HCT116 (cell line): Measurements from ENCODE around the gene MRPL9.
"Not testable (repeated sequence)": the region's sequence is repeated elsewhere in the genome, so short reads cannot be mapped to it uniquely, and the experiment has no call there.

Source experiments
- CEBPB ChIP-seq: IDR thresholded peaks from 2 replicates; pipeline ENCODE4 v1.6.1; 2012; ENCODE audit warnings: low read depth
- CTCF ChIP-seq, 3 experiments: fragments of 200-600 bp in 1 of 3; sonication (generic) in 1 of 3; IDR thresholded peaks in 2 of 3; conservative IDR thresholded peaks in 1 of 3; 2 replicates each; pipeline ENCODE4 v1.5.1; 2012 to 2017; ENCODE audit warnings: low read depth in 2 of 3, low read length in 2 of 3, antibody characterized with exemption in 1 of 3, borderline replicate concordance in 1 of 3, control low read depth in 1 of 3, mild to moderate bottlenecking in 1 of 3, mixed read lengths in 1 of 3, mixed run types in 1 of 3, moderate library complexity in 1 of 3; ENCODE audit not compliant: insufficient read depth in 1 of 3
- ELF1 ChIP-seq: IDR thresholded peaks from 2 replicates; pipeline ENCODE4 v1.6.1; 2012; ENCODE audit warnings: low read depth, borderline replicate concordance
- EZH2 ChIP-seq: fragments of 200-600 bp; sonication (generic); IDR thresholded peaks from 2 replicates; pipeline ENCODE4 v1.6.1; 2017; ENCODE audit warnings: antibody characterized with exemption, mixed run types
- FOSL1 ChIP-seq: IDR thresholded peaks from 2 replicates; pipeline ENCODE4 v1.6.1; 2012; ENCODE audit warnings: low read depth
- JUND ChIP-seq: IDR thresholded peaks from 2 replicates; pipeline ENCODE4 v1.6.1; 2012
- MAX ChIP-seq: IDR thresholded peaks from 2 replicates; pipeline ENCODE4 v1.6.1; 2012
- POLR2A ChIP-seq: IDR thresholded peaks from 2 replicates; pipeline ENCODE4 v1.7.0; 2011; ENCODE audit warnings: borderline replicate concordance; ENCODE audit not compliant: insufficient read depth, insufficient read length; ENCODE audit errors: extremely low read depth
- POLR2AphosphoS5 ChIP-seq: IDR thresholded peaks from 2 replicates; pipeline ENCODE4 v1.6.1; 2011; ENCODE audit warnings: mild to moderate bottlenecking, low read depth, low read length, moderate library complexity
- REST ChIP-seq: IDR thresholded peaks from 2 replicates; pipeline ENCODE4 v1.6.1; 2012; ENCODE audit warnings: low read depth
- SRF ChIP-seq: IDR thresholded peaks from 2 replicates; pipeline ENCODE4 v1.6.1; 2012; ENCODE audit warnings: low read depth
- YY1 ChIP-seq: IDR thresholded peaks from 2 replicates; pipeline ENCODE4 v1.6.1; 2011; ENCODE audit warnings: low read length, low read depth, moderate library complexity, mild to moderate bottlenecking; ENCODE audit not compliant: insufficient replicate concordance; ENCODE audit errors: extremely low read depth
- ZFX ChIP-seq: fragments of 450-650 bp; IDR thresholded peaks from 2 replicates; pipeline ENCODE4 v1.6.1; 2017
- ZNF274 ChIP-seq: fragments of 200-500 bp; sonication (Bioruptor generic); IDR thresholded peaks from 2 replicates; pipeline ENCODE4 v1.6.1; 2014; ENCODE audit warnings: mild to moderate bottlenecking, low read depth, low read length, inconsistent platforms

- not testable (repeated sequence) for TF ChIP-seq CEBPB; EZH2; CTCF (IDR thresholded peaks at IDR 0.05 in 2 of 3, conservative IDR thresholded peaks at IDR 0.05 in 1 of 3; ENCODE audit: borderline replicate concordance in 1 of 3, insufficient read depth in 1 of 3, low read depth in 2 of 3, low read length in 2 of 3); MAX; FOSL1; REST; JUND; POLR2A; POLR2AphosphoS5; YY1; ZNF274; ZFX; SRF; ELF1
Measured at GRCh38 chr1:151782026-151782425, 18.7 kb upstream of the MRPL9 start.
